Neutrophil (primary cell): ENCODE measurements around the gene MPP1.
A peak's percentile ranks its signal among the peaks of the same experiment; 100 is the strongest.

ENCODE experiments used
- H3K27ac ChIP-seq: fragments of 200-600 bp; sonication (generic); 2 replicates; pipeline ENCODE4 v1.5.1; 2016; ENCODE audit warnings: mild to moderate bottlenecking, moderate library complexity
- H3K27me3 ChIP-seq: fragments of 200-600 bp; sonication (generic); 2 replicates; pipeline ENCODE4 v1.6.0; 2016; ENCODE audit warnings: mild to moderate bottlenecking
- H3K36me3 ChIP-seq: fragments of 200-600 bp; sonication (generic); 2 replicates; pipeline ENCODE4 v1.5.1; 2017
- H3K4me1 ChIP-seq, 2 experiments: fragments of 200-600 bp in 1 of 2; sonication (generic) in 1 of 2; 1 replicate in 1 of 2; 2 replicates in 1 of 2; pipeline versions ENCODE4 v1.5.1 to v1.6.1; 2013 to 2016; ENCODE audit warnings: low read depth in 1 of 2, low read length in 1 of 2, mild to moderate bottlenecking in 1 of 2, moderate library complexity in 1 of 2; ENCODE audit not compliant: control insufficient read depth in 1 of 2, insufficient read depth in 1 of 2
- H3K4me3 ChIP-seq, 2 experiments: fragments of 200-600 bp in 1 of 2; sonication (generic) in 1 of 2; 1 replicate in 1 of 2; 2 replicates in 1 of 2; pipeline ENCODE4 v1.5.1; 2013 to 2016; ENCODE audit warnings: low read depth in 1 of 2, low read length in 1 of 2, mild to moderate bottlenecking in 1 of 2, moderate library complexity in 1 of 2
- H3K9me3 ChIP-seq: fragments of 200-600 bp; sonication (generic); 2 replicates; pipeline ENCODE4 v1.5.1; 2016
- CTCF ChIP-seq: fragments of 200-600 bp; sonication (generic); IDR thresholded peaks from 2 replicates; pipeline ENCODE4 v1.5.1; 2016; ENCODE audit warnings: antibody characterized with exemption

Gene MPP1

GRCh38 chrX:154775419-154776349 lies 29.6 kb downstream of the MPP1 start:
- H3K27me3 ChIP-seq = no peaks in the 10 kb centered on the region
- no peaks in the 10 kb centered on the region for H3K9me3 ChIP-seq
- no peak for TF ChIP-seq CTCF
- H3K4me1 ChIP-seq = no peaks in the 10 kb centered on the region
- no peak overlapping the region for H3K4me3 ChIP-seq
- H3K36me3 ChIP-seq = peaks cover 66% of the 10 kb centered on the region
- peak overlapping the region; percentile 10 for H3K27ac ChIP-seq

- TF ChIP-seq CTCF = no peak
- Histone ChIP-seq H3K27me3 (no peaks in the 10 kb centered on the region), H3K4me3 (no peak overlapping the region), H3K4me1 (no peaks in the 10 kb centered on the region), H3K27ac (no peak overlapping the region), H3K36me3 (peaks cover 57% of the 10 kb centered on the region), H3K9me3 (no peaks in the 10 kb centered on the region)
These were observed 30.7 kb downstream of the MPP1 start for GRCh38 chrX:154774622-154775021.

GRCh38 chrX:154762537-154763296 lies 42.6 kb downstream of the MPP1 start, which contains the start of gene DKC1:
DKC1 (plus strand) TSS chrX:154762864; CDS start chrX:154762966, 102 bp downstream.
- Histone ChIP-seq H3K4me3 (peak within 1 kb of the TSS; percentile 69 to 73), H3K4me1 (peaks cover 15 to 17% of the 10 kb centered on the region in 2 experiments), H3K27me3 (no peaks in the 10 kb centered on the region), H3K27ac (peak within 1 kb of the TSS; percentile 89), H3K9me3 (no peaks in the 10 kb centered on the region), H3K36me3 (peaks cover 13% of the 10 kb centered on the region)
- TF ChIP-seq CTCF = no peak

- H3K36me3 ChIP-seq = peaks cover 8% of the 10 kb centered on the region
- no peaks in the 10 kb centered on the region for H3K27me3 ChIP-seq
- no peak for TF ChIP-seq CTCF
- peak overlapping the region; percentile 69 to 73 for H3K4me3 ChIP-seq
- H3K4me1 ChIP-seq = peaks cover 15 to 17% of the 10 kb centered on the region in 2 experiments
- no peaks in the 10 kb centered on the region for H3K9me3 ChIP-seq
- peak overlapping the region; percentile 89 for H3K27ac ChIP-seq
These were observed 43.2 kb downstream of the MPP1 start for GRCh38 chrX:154761977-154762536.

GRCh38 chrX:154758696-154759095 lies 46.6 kb downstream of the MPP1 start:
- Histone ChIP-seq H3K4me3 (no peak overlapping the region), H3K27ac (no peak overlapping the region), H3K9me3 (no peaks in the 10 kb centered on the region), H3K4me1 (peaks cover 13 to 15% of the 10 kb centered on the region in 2 experiments), H3K27me3 (no peaks in the 10 kb centered on the region), H3K36me3 (no peaks in the 10 kb centered on the region)
- TF ChIP-seq CTCF = no peak
